Ureter (tissue), 1 donor: ENCODE data around the gene KNDC1. TPM values are rescaled to one million over a fixed set of nuclear protein-coding genes. Genes with fewer than 3 reads are reported as not detected.

ENCODE experiments used
- DNase-seq: peaks from one replicate; pipeline ENCODE4 v3.0.0-alpha.2; 2020; ENCODE audit warnings: low spot score
- total RNA-seq: library from RNA; stranded (reverse); gene quantifications from one replicate; pipeline ENCODE4 v1.2.4, GENCODE V29; 2023
- donor health status: DM: yes; HTN: yes; CAD: no.

The KNDC1 gene
- total RNA-seq, 1 donor from 2014 or later: 2.2 TPM

DNA sequence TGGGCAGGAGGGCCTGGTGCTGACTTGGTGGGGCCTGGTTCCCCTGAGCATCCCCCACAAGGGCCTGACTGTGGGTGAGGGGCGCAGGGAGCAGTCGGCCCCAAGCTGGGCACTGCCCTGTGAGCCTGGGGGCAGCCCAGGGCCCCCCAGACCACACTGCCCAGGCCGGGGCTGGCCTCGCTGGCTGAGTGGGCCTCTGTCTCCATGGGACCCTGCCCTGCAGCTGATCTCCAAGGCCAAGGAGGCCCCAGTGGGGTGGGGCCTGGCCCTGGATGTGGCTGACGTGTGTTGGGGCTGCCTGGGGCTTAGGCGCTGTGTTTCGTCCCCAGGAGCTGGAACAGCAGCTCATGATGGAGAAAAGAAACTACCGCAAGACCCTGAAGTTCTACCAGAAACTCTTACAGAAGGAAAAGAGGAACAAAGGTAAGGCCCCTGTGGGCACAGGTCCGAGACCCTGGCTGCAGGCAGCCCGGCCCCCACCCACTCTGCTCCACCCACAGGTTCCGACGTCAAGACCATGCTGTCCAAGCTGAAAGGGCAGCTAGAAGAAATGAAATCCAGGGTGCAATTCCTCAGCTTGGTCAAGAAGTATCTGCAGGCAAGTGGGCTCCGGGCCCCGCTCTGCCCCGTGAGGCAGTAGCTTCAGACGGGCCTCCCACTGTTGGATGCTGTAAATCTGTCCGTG lies 46.5 kb downstream of the KNDC1 start:
- no peak for DNase-seq

DNA sequence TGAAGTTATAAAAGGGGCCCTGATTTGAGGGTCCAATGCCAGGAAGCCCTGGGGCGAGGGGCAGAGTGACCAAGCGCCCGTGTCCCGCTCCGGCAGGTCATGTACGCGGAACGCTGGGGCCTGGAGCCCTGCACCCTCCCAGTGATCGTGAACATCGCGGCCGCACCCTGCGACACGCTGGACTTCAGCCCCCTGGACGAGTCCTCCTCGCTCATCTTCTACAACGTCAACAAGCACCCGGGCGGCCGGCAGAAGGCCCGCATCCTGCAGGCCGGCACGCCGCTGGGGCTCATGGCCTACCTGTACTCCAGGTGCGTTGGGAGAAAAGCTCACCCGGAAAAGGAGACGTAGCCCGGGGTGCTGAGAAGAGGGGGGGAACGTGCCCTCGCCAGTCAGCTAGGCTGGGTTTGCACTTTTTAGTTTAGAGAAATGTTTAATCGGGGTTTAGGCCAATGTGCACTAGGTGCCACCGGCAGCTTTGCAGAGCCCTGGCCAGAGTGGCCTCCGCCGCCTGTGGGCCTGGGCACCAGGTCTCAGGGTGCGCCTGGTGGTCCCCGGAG lies 47.1 kb downstream of the KNDC1 start:
- DNase-seq: no peak

DNA sequence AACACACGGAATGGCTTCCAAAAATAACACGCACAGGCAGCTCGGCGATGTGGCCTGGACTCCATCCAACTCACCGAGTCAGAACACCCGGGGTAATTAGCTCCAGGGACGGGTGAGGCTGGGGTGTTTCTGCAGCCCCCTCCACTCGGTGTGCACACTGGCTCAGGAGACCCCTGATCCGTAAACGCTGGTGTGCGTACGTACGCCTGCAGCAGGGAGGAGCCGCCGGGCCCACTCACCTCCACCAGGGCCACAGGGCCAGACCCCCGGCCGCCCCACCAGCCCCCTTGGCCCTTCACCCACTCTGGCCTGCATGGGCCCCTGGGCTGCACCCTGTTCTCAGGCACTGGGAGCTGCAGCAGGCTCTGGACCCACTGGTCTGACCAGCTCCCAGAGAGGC lies 47.6 kb downstream of the KNDC1 start:
- DNase-seq: no peak

DNA sequence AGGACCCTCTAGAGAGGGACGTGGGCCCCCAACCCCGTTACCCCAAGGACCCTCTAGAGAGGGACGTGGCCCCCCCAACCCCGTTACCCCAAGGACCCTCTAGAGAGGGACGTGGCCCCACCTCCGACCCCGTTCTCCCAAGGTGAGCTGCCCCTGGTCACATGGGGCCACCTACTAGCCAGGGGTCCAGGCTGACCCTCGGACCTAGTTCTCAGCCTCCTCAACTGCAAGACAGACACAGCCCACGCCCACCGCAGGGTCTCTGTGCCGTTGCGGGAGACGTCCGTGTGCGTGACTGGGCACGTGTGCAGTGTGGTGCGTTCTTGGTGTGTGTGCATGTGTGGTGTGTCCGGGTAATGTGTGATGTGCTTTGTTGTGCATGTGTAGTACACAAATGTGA lies 48.4 kb downstream of the KNDC1 start:
- no peak for DNase-seq

DNA sequence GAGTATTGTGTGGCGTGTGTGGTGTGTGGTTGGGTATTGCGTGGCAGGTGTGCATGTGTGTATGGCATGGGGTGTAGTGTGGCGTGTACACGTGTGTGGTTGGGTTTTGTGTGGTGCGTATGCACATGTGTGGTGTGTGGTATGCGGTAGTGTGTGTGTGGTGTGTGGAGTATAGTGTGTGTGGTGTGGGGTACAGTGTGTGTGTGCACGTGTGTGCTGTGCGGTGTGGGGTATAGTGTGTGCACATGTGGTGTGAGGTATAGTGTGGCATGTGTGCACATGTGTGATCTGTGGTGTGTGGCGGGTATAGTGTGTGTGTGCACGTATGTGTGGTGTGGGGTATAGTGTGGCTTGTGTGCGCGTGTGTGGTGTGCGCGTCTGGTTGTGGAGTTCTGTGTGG lies 49.1 kb downstream of the KNDC1 start:
- no peak for DNase-seq

DNA sequence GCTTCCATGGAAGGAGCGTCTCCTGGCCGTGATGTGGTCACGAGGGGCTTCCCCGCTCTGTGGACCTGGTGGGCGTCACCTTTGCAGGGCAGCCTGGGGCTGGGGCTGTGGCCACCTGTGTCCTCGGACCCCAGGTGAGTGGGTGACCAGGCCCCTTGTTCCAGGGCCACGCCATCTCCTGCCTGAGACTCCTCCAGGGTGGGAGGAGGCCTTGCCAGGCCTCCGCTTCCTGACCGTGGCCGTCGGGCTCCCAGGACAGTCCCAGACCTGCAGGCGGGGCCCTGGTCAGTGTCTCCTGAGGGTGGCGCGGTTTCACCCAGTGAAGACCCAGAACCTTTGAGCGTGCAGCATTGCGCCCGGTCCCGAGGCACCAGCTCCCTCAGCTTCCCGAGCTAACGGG lies 49.6 kb downstream of the KNDC1 start:
- DNase-seq: no peak

DNA sequence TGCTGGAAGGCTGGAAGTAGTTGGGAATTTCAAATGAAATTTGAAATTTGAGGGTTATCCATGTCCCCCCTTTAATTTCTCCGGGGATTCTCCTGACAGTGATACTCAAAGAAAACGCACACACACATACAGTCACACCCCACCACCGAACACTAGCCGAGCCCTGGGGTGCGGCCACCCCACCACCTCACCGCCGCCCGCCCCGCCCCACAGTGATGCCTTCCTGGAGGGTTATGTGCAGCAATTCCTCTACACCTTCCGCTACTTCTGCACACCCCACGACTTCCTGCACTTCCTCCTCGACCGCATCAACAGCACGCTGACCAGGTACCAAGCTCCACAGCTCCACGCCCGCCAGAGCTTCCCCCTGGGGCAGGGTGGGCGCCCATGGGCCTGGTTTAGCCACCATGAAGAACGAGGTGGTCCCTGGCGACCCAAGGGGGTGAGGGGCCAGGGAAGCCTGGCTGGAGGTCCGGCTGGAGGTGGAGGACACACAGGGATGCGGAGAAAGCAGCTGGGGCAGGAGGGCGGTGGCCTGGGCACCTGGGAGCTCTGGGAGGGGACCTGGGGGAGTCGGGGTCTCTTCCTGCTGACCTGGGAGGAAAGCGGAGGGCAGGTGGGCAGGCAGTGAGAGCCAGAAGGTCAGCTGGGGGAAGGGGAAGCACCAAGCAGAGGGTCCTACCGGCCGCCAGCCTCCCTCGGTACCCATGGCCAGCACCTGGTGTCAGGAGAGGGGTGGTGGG lies 50.5 kb downstream of the KNDC1 start:
- DNase-seq: no peak

DNA sequence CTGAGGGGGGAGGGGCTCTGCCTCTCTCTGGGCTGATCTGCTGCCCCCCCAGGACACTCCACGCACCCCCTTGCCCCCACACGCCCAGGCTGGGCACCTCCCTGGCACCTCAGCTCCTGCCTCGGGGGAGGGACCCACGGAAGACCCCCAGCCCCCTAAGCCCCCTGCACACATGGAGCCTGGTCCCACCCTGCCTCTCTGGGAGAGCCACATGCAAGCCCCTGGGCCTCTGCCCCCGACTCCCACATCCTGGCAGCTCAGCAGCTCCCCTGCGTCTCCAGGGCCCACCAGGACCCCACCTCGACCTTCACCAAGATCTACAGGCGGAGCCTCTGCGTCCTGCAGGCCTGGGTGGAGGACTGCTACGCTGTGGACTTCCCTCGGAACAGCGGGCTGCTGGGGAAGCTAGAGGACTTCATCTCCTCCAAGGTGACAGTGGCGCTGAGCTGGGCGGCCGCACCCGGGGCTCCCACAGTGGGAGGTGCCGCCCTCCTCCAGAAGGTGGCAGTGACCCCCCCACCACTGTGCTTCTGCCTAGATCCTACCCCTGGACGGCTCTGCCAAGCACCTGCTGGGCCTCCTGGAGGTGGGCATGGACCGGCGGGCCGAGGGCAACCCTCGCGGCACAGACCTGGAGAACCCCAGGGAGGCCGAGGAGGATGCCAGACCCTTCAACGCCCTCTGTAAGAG lies 51.3 kb downstream of the KNDC1 start:
- no peak for DNase-seq

DNA sequence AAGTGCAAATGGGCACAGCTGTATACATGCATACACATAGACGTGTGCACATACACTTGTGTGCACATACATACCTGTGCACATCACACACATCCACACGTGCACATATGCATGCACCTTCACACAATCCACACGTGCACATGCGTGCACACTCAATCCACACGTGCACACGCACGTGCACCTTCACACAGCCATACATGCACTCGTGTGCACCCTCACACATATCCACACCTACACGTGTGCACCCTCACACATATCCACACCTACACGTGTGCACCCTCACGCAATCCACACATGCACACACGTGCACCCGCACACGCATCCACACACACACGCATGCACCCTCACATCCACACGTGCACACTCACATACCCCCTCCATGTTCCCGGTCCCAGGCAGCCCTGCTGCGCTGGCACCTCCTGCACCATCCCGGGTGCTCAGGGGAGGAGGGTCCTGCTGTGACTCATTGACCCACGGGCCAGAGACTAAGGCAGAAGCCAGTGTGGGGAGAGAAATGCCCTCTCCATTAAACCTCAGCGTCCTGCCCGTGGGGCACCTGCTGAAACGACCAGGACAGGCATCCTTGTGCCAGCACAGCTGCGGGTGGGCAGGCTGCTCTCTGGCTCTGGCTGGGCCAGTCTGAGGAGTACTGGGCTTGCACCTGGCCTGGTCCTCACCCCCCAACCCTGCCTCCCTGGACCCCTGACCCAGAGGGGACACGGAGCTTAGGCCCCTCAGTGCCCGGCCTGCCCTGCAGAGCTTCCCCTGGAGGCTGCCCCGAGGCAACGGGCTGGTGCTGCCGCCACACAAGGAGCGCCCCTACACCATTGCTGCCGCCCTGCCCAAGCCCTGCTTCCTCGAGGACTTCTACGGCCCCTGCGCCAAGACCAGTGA lies 52.2 kb downstream of the KNDC1 start:
- no peak for DNase-seq

DNA sequence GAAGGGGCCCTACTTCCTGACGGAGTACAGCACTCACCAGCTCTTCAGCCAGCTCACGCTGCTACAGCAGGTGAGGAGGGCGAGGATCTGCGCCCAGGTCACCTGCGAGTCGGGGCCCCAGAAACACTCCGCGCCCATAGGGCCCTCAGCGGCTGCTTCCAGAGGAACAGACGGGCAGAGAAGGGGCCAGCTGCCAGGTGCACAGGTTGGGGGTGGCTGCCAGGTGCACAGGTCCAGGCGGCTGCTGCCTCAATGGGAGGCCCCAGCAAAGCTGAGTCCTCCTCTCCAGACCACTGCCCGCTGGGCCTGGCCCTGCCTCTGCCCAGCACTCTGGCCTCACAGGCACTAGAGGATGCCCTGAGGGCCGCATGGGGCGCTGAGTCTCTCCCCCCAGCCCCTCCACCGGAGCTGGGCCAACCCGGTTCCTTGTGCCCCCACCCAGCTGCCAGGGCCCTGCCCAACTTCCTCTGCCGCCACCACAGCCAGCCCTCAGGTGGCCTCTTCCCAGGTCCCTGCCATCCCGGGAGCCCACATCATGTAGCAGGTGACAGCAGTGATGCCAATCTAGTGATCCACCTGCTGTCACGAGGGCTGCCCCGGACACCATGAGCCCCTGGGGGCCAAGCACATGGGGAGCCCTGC lies 53.0 kb downstream of the KNDC1 start:
- DNase-seq: no peak

DNA sequence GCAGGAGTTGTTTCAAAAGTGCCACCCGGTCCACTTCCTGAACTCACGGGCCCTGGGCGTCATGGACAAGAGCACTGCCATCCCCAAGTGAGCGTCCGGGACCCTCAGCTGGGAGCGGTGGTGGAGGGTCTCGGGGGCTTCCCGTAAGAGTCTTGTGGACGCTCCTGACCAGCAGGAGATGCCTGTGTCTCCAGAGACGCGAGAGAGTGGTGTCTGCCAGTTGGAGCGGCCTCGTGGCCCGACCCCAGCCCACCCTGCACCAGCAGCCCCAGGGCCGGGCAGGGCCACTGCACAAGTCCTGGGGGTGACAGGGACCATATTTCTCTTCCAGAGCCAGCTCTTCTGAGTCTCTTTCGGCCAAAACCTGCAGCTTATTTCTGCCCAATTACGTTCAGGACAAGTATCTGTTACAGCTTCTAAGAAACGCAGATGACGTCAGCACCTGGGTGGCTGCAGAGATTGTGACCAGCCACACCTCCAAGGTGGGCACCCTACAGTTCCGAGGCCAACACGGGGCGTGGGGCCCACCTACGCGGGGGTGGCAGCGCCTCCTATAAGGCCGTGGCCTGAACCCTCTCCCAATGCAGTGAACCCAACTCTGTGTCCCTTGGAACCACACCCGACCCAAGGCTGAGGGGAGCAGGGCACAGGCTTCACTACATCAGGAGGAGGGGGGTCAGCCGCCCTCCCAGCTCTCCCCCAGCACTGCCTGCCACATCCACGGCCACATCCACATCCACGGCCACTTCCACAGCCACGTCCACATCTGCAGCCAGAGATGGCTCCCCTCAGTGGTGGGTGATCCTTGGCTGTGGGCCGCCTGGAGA lies 53.8 kb downstream of the KNDC1 start:
- DNase-seq: no peak

DNA sequence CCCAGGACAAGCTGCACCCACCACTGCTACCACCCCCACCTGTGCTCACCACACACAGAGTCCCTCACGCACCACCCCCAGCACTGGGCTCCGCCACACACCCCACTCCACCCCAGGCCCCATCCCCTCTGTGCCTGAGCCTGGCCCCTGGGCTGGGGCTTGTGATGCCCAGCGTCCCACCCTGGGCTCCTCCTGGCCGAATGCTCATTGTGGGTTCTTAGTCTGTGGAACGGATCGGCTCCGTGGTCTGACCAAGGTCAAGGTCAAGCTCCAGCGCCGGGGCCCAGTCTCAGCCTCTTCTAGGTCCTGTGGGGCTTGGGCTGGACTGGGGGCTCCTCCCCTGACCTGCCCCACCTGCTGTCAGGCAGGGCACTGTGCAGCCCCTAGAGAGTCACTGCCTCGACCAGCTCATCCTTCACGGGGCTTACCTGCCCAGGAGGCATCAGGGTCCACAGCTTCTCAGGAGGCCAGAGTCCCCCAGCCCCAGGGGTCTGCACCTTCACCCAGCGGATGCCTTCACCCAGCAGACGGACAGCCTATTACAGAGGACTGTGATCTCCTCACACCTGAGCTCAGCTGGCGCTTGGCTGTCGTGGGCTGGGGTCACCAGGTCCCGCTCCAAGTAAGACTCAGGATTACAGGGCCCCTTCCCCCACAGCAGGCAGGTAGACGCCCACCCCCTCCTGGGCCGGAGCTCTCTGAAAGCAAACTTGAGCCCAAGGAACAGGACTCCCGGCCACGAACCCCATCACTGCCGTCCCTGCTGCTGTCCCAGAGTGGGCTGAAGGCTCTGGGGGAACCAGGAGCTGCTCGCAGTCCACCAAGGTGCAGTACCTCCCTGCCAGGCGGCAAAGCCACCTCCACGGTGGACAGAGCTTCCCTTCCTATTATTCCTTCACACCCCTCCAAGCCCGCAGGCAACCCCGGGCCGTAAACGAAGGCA lies 54.7 kb downstream of the KNDC1 start:
- DNase-seq: no peak

DNA sequence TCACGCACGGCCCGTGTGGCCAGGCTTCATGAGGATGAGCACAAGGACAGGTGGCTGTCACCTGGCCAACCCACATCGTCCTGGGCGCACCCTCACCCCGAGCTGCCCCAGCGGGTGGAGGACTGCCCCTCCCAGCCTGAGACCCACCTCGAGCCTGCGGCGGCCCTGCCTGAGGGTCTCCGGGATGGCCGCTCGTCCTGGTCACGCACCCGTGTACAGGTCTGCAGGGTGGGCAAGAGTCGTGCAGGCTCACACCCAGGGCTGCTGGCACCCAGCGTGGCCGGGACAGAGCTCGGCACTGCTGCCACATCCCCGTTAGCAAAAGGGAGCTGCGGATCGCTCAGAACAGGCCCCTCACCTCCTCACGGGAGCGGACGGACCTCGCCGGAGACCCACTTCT lies 55.6 kb downstream of the KNDC1 start:
- no peak for DNase-seq

DNA sequence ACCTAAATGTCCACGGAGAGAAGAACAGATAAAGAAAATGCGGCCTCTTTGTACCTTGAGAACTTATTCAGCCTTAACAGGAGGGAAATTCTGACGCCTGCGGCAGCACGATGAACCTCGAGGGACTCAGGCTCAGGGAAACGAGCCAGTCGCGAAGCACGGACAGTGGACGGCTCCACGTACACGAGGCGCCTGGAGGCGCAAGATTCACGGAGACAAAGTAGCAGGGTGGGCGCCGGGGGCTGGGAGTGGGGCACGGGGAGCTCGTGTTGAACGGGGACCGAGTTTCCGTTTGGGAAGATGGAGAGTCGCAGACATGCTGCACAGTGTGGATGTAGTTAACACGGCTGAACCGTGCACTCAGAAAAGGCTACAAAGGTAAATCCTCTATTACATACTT lies 56.8 kb downstream of the KNDC1 start:
- no peak for DNase-seq

DNA sequence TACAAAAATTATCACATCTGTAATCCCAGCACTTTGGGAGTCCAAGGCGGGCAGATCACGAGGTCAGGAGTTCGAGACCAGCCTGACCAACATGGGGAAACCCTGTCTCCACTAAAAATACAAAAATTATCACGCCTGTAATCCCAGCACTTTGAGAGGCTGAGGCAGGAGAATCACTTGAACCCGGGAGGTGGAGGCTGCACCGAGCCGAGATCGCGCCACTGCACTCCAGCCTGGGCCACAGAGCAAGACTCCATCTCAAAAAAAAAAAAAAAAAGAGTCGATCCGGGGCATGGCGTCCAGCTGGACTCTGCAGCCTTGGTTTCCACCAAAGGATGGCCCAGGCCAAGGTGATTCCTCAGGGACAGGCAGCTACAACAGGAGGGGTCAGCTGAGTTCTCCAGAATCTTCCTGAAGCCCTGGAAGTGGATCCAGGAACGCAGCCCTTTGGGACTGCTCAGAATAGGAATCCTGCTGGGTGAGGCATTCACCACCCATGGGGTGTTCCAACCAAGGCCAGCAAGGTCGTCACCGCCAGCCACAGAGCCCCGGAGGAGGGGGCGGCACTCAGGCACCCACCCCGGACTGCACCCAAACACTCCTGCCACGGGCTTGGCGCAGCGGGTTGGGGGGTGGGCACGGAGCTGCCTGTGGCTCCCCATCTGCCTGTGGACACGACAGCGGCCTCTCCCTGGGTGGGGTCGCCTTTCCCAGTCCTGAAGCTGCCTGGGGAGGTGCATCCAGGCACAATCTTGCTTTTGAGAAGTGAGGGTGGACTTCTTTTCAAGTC lies 58.0 kb downstream of the KNDC1 start:
- DNase-seq: no peak

DNA sequence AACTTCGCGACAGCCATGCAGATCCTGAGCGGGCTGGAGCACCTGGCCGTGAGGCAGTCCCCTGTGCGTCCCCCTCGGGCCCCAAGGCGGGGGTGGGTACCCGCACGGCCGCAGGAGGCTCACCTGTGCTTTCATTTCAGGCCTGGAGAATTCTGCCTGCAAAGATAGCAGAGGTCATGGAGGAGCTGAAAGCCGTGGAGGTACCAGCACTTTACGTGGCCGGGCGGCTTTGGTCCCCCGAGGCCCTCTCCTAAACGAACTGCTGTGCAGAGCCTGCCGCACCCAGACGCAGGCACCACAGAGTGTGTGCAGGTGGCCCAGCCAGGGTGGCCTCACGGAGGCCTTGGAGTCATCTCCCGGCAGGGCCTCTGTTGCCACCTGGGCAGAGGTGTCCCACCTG lies 58.9 kb downstream of the KNDC1 start:
- no peak for DNase-seq

DNA sequence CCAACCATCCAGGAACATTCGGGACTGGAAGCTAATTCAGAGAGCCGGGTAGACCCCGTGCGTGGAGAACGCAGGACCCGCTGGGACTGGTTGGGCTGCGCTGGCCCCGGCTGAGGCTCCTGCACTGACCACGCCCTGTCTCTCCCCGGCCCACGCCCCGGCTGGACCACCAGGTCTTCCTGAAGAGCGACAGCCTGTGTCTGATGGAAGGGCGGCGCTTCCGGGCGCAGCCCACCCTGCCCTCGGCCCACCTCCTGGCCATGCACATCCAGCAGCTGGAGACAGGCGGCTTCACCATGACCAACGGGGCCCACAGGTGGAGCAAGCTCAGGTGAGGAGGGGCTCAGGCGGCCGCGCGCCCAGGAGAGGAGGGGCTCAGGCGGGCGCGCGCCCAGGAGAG lies 59.8 kb downstream of the KNDC1 start:
- DNase-seq: no peak

DNA sequence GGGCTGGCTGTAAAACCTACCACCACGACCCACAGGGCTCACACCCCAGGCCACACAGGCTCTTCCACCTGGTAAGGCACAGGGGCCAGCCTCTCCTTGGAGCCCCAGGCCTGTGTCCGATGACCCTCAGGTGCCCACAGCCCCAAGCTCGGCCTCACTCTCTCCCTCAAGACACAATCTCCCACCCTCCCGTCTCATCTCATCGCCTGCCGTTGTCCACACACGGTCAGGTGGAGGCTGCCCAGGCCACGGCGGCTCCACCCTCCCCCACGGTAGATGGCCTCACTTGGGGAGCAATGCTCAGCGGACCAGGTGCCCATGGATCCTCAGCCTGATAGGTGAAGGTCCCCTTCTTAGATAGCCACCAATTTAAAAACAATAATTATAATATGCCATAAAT lies 61.3 kb downstream of the KNDC1 start:
- no peak for DNase-seq
